Immature natural killer cell (primary cell): ENCODE results near the gene AURKB. TPM values are rescaled to one million over a fixed set of nuclear protein-coding genes. Genes with fewer than 3 reads are reported as not detected.

ENCODE experiments used
- DNase-seq, 3 donors: peaks; one replicate each; pipeline ENCODE4 v3.0.0; 2022; ENCODE audit warnings: mixed read lengths in 1 of 3
- H3K27ac Mint-ChIP-seq, 6 donors: one replicate each; pipeline ENCODE4 v1.8.0; 2020; ENCODE audit warnings: mixed read lengths in 6 of 6, mild to moderate bottlenecking in 5 of 6, inconsistent platforms in 4 of 6, moderate library complexity in 3 of 6
- H3K27me3 Mint-ChIP-seq, 3 donors: one replicate each; pipeline ENCODE4 v1.8.0; 2020 to 2021; ENCODE audit warnings: low read depth in 3 of 3, mild to moderate bottlenecking in 3 of 3, mixed read lengths in 3 of 3, moderate library complexity in 3 of 3, inconsistent platforms in 1 of 3
- H3K36me3 Mint-ChIP-seq, 3 donors: one replicate each; pipeline ENCODE4 v1.8.0; 2020; ENCODE audit warnings: mixed read lengths in 3 of 3, inconsistent platforms in 2 of 3, mild to moderate bottlenecking in 2 of 3
- H3K4me1 Mint-ChIP-seq, 2 donors: one replicate each; pipeline ENCODE4 v1.8.0; 2020; ENCODE audit warnings: inconsistent platforms in 2 of 2, mild to moderate bottlenecking in 2 of 2, mixed read lengths in 2 of 2, moderate library complexity in 1 of 2
- H3K4me3 Mint-ChIP-seq, 5 donors: one replicate each; pipeline ENCODE4 v1.8.0; 2020; ENCODE audit warnings: mild to moderate bottlenecking in 5 of 5, mixed read lengths in 5 of 5, inconsistent platforms in 3 of 5, moderate library complexity in 3 of 5
- H3K9me3 Mint-ChIP-seq, 6 donors: one replicate each; pipeline ENCODE4 v1.8.0; 2020; ENCODE audit warnings: mild to moderate bottlenecking in 6 of 6, mixed read lengths in 6 of 6, inconsistent platforms in 4 of 6, moderate library complexity in 3 of 6
- polyA plus RNA-seq, 3 donors: library from polyadenylated mRNA; unstranded; fragments of 300-500 nt; fragmentation: Illumina TruSeq; gene quantifications; one replicate each; pipeline ENCODE4 v1.2.3, GENCODE V29; 2021

The AURKB gene
- polyA plus RNA-seq, 3 donors from 2014 or later: 0.60 to 3.1 (median 1.6) TPM

- H3K27me3 Mint-ChIP-seq: peaks cover 10 to 36% (median 22%) of the 10 kb centered on the region in 3 donors
- H3K4me3 Mint-ChIP-seq: peak overlapping the region; percentile 42 to 83 (median 75)
- H3K4me1 Mint-ChIP-seq: peaks cover 50 to 56% of the 10 kb centered on the region in 2 donors
- H3K36me3 Mint-ChIP-seq: peaks cover 0 to 13% (median 9%) of the 10 kb centered on the region in 3 donors
- no peak for DNase-seq
- peak overlapping the region in 4 of 6 donors; percentile 87 to 98 (median 93) for H3K27ac Mint-ChIP-seq
- no peaks in the 10 kb centered on the region for H3K9me3 Mint-ChIP-seq
These were observed 50.7 kb downstream of the AURKB start for GRCh38 chr17:8159459-8160223.

- Mint-ChIP-seq H3K36me3 (peaks cover 0 to 13% (median 9%) of the 10 kb centered on the region in 3 donors), H3K4me1 (peaks cover 44 to 50% of the 10 kb centered on the region in 2 donors), H3K9me3 (no peaks in the 10 kb centered on the region), H3K4me3 (peak overlapping the region; percentile 73 to 80 (median 75)), H3K27me3 (peaks cover 8 to 35% (median 20%) of the 10 kb centered on the region in 3 donors), H3K27ac (peak overlapping the region in 4 of 6 donors; percentile 87 to 99 (median 98))
- DNase-seq: no peak
These were observed 51.4 kb downstream of the AURKB start for GRCh38 chr17:8159032-8159400.

- Mint-ChIP-seq H3K27ac (peak overlapping the region in 4 of 6 donors; percentile 85 to 99 (median 98)), H3K36me3 (peaks cover 0 to 13% (median 9%) of the 10 kb centered on the region in 3 donors), H3K4me1 (peaks cover 41 to 45% of the 10 kb centered on the region in 2 donors)
These were observed 51.9 kb downstream of the AURKB start for GRCh38 chr17:8158267-8159031.

GRCh38 chr17:8156246-8156992 lies 54.0 kb downstream of the AURKB start:
- Mint-ChIP-seq H3K4me1 (peaks cover 33 to 50% of the 10 kb centered on the region in 2 donors), H3K27ac (no peak overlapping the region), H3K4me3 (no peak overlapping the region), H3K36me3 (peaks cover 0 to 13% (median 9%) of the 10 kb centered on the region in 3 donors), H3K9me3 (peaks cover 0 to 2% (median 0%) of the 10 kb centered on the region in 6 donors), H3K27me3 (peaks cover 21 to 39% (median 28%) of the 10 kb centered on the region in 3 donors)
- peak; percentile 100 for DNase-seq

More at GRCh38 chr17:8158267-8159031, 51.9 kb downstream of the AURKB start:
- Mint-ChIP-seq H3K9me3 (no peaks in the 10 kb centered on the region), H3K4me3 (peak overlapping the region; percentile 73 to 80 (median 75)), H3K27me3 (peaks cover 12 to 33% (median 18%) of the 10 kb centered on the region in 3 donors)
- DNase-seq: peak; percentile 86 to 87 (median 87)

- Mint-ChIP-seq H3K4me1 (peaks cover 28 to 48% of the 10 kb centered on the region in 2 donors), H3K9me3 (peaks cover 0 to 4% (median 0%) of the 10 kb centered on the region in 6 donors), H3K27ac (no peak overlapping the region), H3K36me3 (peaks cover 0 to 13% (median 9%) of the 10 kb centered on the region in 3 donors), H3K27me3 (peaks cover 26 to 40% (median 33%) of the 10 kb centered on the region in 3 donors), H3K4me3 (no peak overlapping the region)
- no peak for DNase-seq
These were observed 54.5 kb downstream of the AURKB start for GRCh38 chr17:8155996-8156245.

GRCh38 chr17:8155231-8155995 lies 55.0 kb downstream of the AURKB start:
- DNase-seq: no peak
- Mint-ChIP-seq H3K36me3 (peaks cover 0 to 9% (median 9%) of the 10 kb centered on the region in 3 donors), H3K27ac (no peak overlapping the region), H3K9me3 (peaks cover 0 to 4% (median 0%) of the 10 kb centered on the region in 6 donors), H3K27me3 (peaks cover 29 to 44% (median 33%) of the 10 kb centered on the region in 3 donors), H3K4me3 (no peak overlapping the region), H3K4me1 (peaks cover 23 to 47% of the 10 kb centered on the region in 2 donors)

Other genes with a start within 250 kb of the AURKB start
- not detected for gene GUCY2D, start 208.0 kb downstream of the AURKB start, polyA plus RNA-seq
- not detected for gene ALOX15B, start 171.5 kb downstream of the AURKB start, polyA plus RNA-seq
- gene ALOX12B, start 122.9 kb downstream of the AURKB start, polyA plus RNA-seq: under 1 TPM in 1 of 3 donors, not detected in 2; 0.17 TPM
- not detected for gene ALOXE3, start 92.1 kb downstream of the AURKB start, polyA plus RNA-seq
- not detected for gene HES7, start 86.5 kb downstream of the AURKB start, polyA plus RNA-seq
- 1 to 10 TPM; 3.5 to 8.5 (median 4.5) TPM for gene PER1, start 58.2 kb downstream of the AURKB start, polyA plus RNA-seq
- gene VAMP2, start 47.6 kb downstream of the AURKB start, polyA plus RNA-seq: 10 to 100 TPM; 33.6 to 93.6 (median 39.5) TPM
- gene TMEM107, start 34.2 kb downstream of the AURKB start, polyA plus RNA-seq: 10 to 100 TPM; 53.3 to 69.3 (median 64.0) TPM
- gene BORCS6, start 20.4 kb downstream of the AURKB start, polyA plus RNA-seq: 10 to 100 TPM; 24.0 to 38.8 (median 27.5) TPM
- gene CTC1, start 37.5 kb upstream of the AURKB start, polyA plus RNA-seq: 10 to 100 TPM in 2 of 3 donors, 1 to 10 TPM in 1; 9.7 to 30.7 (median 15.9) TPM
- gene PFAS, start 38.7 kb upstream of the AURKB start, polyA plus RNA-seq: 10 to 100 TPM in 2 of 3 donors, 1 to 10 TPM in 1; 5.4 to 18.2 (median 14.4) TPM
- gene RANGRF, start 78.1 kb upstream of the AURKB start, polyA plus RNA-seq: 10 to 100 TPM; 94.7 to 99.7 (median 99.1) TPM
- gene SLC25A35, start 84.8 kb upstream of the AURKB start, polyA plus RNA-seq: 1 to 10 TPM in 2 of 3 donors, under 1 TPM in 1; 0.91 to 2.6 (median 2.0) TPM
- gene ARHGEF15, start 99.7 kb upstream of the AURKB start, polyA plus RNA-seq: not detected
- gene ODF4, start 129.3 kb upstream of the AURKB start, polyA plus RNA-seq: not detected
- gene RPL26, start 172.6 kb upstream of the AURKB start, polyA plus RNA-seq: 1,000 to 10,000 TPM in 1 of 3 donors, 100 to 1,000 TPM in 2; 683 to 1,109 (median 864) TPM
- under 1 TPM in 1 of 3 donors, not detected in 2; 0.13 TPM for gene RNF222, start 187.3 kb upstream of the AURKB start, polyA plus RNA-seq
- 10 to 100 TPM; 37.2 to 75.0 (median 54.4) TPM for gene NDEL1, start 225.3 kb upstream of the AURKB start, polyA plus RNA-seq